ENCODE results near the gene POP4.

- no peak for TF ChIP-seq EGR1 (IDR thresholded peaks at IDR 0.05; ENCODE audit: borderline replicate concordance, low read depth, low read length)
- TF ChIP-seq, protein P1, sequence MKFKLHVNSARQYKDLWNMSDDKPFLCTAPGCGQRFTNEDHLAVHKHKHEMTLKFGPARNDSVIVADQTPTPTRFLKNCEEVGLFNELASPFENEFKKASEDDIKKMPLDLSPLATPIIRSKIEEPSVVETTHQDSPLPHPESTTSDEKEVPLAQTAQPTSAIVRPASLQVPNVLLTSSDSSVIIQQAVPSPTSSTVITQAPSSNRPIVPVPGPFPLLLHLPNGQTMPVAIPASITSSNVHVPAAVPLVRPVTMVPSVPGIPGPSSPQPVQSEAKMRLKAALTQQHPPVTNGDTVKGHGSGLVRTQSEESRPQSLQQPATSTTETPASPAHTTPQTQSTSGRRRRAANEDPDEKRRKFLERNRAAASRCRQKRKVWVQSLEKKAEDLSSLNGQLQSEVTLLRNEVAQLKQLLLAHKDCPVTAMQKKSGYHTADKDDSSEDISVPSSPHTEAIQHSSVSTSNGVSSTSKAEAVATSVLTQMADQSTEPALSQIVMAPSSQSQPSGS (IDR thresholded peaks at IDR 0.05; ENCODE audit: low read length), result no peak
- TF ChIP-seq RAD21 (IDR thresholded peaks at IDR 0.05 in 1 of 2, conservative IDR thresholded peaks at IDR 0.05 in 1 of 2; ENCODE audit: low read depth in 2 of 2, low read length in 2 of 2), result no peak
- TF ChIP-seq CTCF (IDR thresholded peaks at IDR 0.05; ENCODE audit: control extremely low read depth in 1 of 3, insufficient read depth in 1 of 3, low read depth in 1 of 3, low read length in 3 of 3), result no peak
- no peak for TF ChIP-seq CEBPB (IDR thresholded peaks at IDR 0.05; ENCODE audit: low read depth, low read length)
- no peak for TF ChIP-seq RXRA (IDR thresholded peaks at IDR 0.05; ENCODE audit: insufficient read depth, low read depth, low read length)
- TF ChIP-seq KDM1A (IDR thresholded peaks at IDR 0.05; ENCODE audit: borderline replicate concordance, low read length), result no peak
- no peak for TF ChIP-seq EP300 (IDR thresholded peaks at IDR 0.05; ENCODE audit: borderline replicate concordance in 1 of 2, low read depth in 2 of 2, low read length in 2 of 2)
- TF ChIP-seq POLR2AphosphoS5 (IDR thresholded peaks at IDR 0.05; ENCODE audit: low read depth, low read length), result no peak
- TF ChIP-seq HDAC6 (IDR thresholded peaks at IDR 0.05; ENCODE audit: low read depth, low read length), result no peak
Measured at GRCh38 chr19:29579308-29579910, 26.7 kb upstream of the POP4 start.
